WERI-Rb-1 (cell line): ENCODE results near the gene AOX1.

Source experiments
- DNase-seq: peaks from one replicate; pipeline ENCODE4 v3.0.0-alpha.2; 2020
- H3K27ac ChIP-seq: fragments of 250-450 bp; sonication (Bioruptor Pico); 2 replicates; pipeline ENCODE4 v1.5.1; 2020; ENCODE audit warnings: mild to moderate bottlenecking, moderate library complexity
- H3K27me3 ChIP-seq: fragments of 250-450 bp; sonication (Bioruptor Pico); 2 replicates; pipeline ENCODE4 v1.5.1; 2021; ENCODE audit warnings: mild to moderate bottlenecking, low read depth, moderate library complexity; ENCODE audit not compliant: insufficient read depth, severe bottlenecking
- H3K36me3 ChIP-seq: fragments of 250-450 bp; sonication (Bioruptor Pico); 2 replicates; pipeline ENCODE4 v1.5.1; 2020; ENCODE audit warnings: mild to moderate bottlenecking, moderate library complexity
- H3K4me3 ChIP-seq: 2 replicates; pipeline ENCODE4 v1.5.1; 2011; ENCODE audit warnings: low read depth, mild to moderate bottlenecking, control low read depth, low read length
- H3K9me3 ChIP-seq: fragments of 250-450 bp; sonication (Bioruptor Pico); 2 replicates; pipeline ENCODE4 v1.5.1; 2021; ENCODE audit warnings: mild to moderate bottlenecking, moderate library complexity; ENCODE audit not compliant: severe bottlenecking
- CTCF ChIP-seq: IDR thresholded peaks from 2 replicates; pipeline ENCODE4 v1.5.1; 2011; ENCODE audit warnings: low read depth, mild to moderate bottlenecking, control low read depth, inconsistent platforms, low read length

The AOX1 gene

GRCh38 chr2:200577027-200577426 lies 8.8 kb upstream of the AOX1 start:
- no peak overlapping the region for H3K27ac ChIP-seq
- H3K9me3 ChIP-seq = no peaks in the 10 kb centered on the region
- H3K36me3 ChIP-seq = peaks cover 8% of the 10 kb centered on the region
- no peak for TF ChIP-seq CTCF
- no peaks in the 10 kb centered on the region for H3K27me3 ChIP-seq
- no peak for DNase-seq
- no peak overlapping the region for H3K4me3 ChIP-seq

- TF ChIP-seq CTCF = peak; percentile 58
- Histone ChIP-seq H3K4me3 (no peak overlapping the region), H3K36me3 (no peaks in the 10 kb centered on the region; the same call in none of the 2 replicates), H3K9me3 (no peaks in the 10 kb centered on the region), H3K27me3 (no peaks in the 10 kb centered on the region), H3K27ac (no peak overlapping the region)
- peak; percentile 14 for DNase-seq
These were observed 7.0 kb upstream of the AOX1 start for GRCh38 chr2:200578778-200579177.

- H3K27me3 ChIP-seq = no peaks in the 10 kb centered on the region
- no peak overlapping the region for H3K27ac ChIP-seq
- H3K36me3 ChIP-seq = no peaks in the 10 kb centered on the region
- TF ChIP-seq CTCF = no peak
- no peak for DNase-seq
- H3K9me3 ChIP-seq = no peaks in the 10 kb centered on the region
- H3K4me3 ChIP-seq = no peak overlapping the region
These were observed 1.2 kb upstream of the AOX1 start for GRCh38 chr2:200584639-200585038.

GRCh38 chr2:200585340-200585729 lies 479 bp upstream of the AOX1 start:
- H3K4me3 ChIP-seq = no peak overlapping the region
- no peak overlapping the region for H3K27ac ChIP-seq
- no peaks in the 10 kb centered on the region for H3K9me3 ChIP-seq
- no peak for TF ChIP-seq CTCF
- no peaks in the 10 kb centered on the region for H3K36me3 ChIP-seq
- no peak for DNase-seq
- H3K27me3 ChIP-seq = no peaks in the 10 kb centered on the region

- no peak overlapping the region for H3K4me3 ChIP-seq
- TF ChIP-seq CTCF = no peak
- no peaks in the 10 kb centered on the region for H3K9me3 ChIP-seq
- H3K27me3 ChIP-seq = no peaks in the 10 kb centered on the region
- H3K36me3 ChIP-seq = no peaks in the 10 kb centered on the region
- no peak overlapping the region for H3K27ac ChIP-seq
- no peak for DNase-seq
These were observed 796 bp downstream of the AOX1 start for GRCh38 chr2:200586644-200586975.

GRCh38 chr2:200587007-200587616 lies 1.3 kb downstream of the AOX1 start:
- H3K36me3 ChIP-seq = no peaks in the 10 kb centered on the region
- H3K4me3 ChIP-seq = no peak overlapping the region
- no peak for DNase-seq
- no peak for TF ChIP-seq CTCF
- H3K27ac ChIP-seq = no peak overlapping the region
- no peaks in the 10 kb centered on the region for H3K9me3 ChIP-seq
- H3K27me3 ChIP-seq = no peaks in the 10 kb centered on the region
